GM19035 (cell line): ENCODE results near the gene TFEC.
"Not testable (repeated sequence)": the region's sequence is repeated elsewhere in the genome, so short reads cannot be mapped to it uniquely, and the experiment has no call there.

Experiments used
- ATAC-seq: cut with Tn5 transposase; IDR thresholded peaks from one replicate; pipeline ENCODE4 v1.9.1; 2021; ENCODE audit not compliant: unreplicated experiment

Gene TFEC, protein sequence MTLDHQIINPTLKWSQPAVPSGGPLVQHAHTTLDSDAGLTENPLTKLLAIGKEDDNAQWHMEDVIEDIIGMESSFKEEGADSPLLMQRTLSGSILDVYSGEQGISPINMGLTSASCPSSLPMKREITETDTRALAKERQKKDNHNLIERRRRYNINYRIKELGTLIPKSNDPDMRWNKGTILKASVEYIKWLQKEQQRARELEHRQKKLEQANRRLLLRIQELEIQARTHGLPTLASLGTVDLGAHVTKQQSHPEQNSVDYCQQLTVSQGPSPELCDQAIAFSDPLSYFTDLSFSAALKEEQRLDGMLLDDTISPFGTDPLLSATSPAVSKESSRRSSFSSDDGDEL

GRCh38 chr7:116030651-116031276 is at the start of gene TFEC:
TSS of gene TFEC (minus strand) at chr7:116030763. CDS start at chr7:115984441, 46,322 bp downstream.
- no peak for ATAC-seq

DNA sequence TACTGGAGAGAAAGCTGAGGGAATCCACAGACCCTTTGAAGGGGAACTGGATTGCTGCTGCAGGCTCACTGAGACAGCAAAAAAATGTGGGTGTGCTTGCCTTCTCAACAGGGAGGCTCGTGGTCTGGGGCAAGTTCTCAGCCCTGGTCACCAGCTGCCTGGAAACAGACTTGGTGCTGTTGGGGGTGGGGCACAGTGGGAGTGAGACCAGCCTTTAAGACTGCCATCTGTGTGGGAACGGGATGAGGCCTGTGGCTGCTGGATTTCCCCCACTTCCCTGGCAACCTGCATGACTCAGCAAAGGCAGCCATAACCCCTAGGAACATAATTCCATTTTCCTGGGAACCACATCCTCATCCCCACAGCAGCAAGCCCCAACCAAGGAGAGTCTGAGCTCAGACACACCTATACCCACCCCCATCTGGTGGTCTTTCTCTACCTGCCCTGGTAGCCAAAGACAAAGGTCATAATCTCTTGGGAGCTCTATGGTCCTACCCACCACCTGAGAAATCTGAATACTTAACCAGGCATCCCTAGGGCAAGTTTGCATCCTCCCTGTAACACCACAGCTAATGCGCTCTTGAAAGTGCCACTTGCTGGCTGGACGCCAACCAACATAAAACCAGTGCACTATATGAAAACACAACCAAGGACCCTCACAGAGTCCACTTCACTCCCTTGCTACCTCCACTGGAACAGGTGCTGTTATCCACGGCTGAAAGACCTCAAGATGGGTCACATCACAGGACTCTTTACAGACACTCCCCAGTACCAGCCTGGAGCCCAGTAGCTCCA is 45.0 kb upstream of the TFEC start:
- no peak for ATAC-seq

DNA sequence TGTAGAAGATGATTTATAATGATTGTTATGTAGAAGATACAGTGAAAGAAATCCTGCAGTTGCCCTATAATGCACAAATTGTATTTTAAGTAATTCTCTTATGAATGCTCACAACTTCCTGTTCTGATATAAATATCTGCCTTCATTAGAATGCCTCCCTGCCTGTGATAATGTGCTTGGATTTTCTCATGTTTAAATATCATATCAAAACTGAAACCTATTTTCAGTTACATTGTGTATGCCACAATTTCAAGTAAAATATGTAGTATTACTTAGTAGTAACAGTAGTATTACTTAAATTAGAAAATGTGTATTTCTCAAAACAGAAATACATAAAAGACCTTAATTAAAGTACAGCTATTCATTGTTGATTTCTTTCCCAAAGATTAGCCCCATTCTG is 41.1 kb upstream of the TFEC start:
- peak; percentile 60 for ATAC-seq

DNA sequence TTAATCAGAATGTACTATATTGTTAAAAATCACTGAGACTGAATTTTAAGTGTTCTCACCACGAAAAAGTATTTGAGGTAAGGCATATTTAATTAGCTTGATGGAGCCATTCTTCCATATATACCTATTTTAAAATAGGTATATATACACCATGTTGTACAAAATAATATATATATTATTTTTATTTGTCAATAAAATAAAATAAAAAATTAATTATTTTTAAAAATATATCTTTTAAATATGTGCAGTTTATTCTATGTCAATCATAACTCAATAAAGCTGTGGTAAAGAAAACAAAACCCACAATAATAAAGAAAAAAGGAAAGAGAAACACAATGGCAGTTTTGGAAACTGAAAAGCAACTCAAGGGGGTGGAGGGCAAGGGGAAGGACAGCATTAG is 33.6 kb upstream of the TFEC start:
- no peak for ATAC-seq

GRCh38 chr7:116062666-116063065 is 32.1 kb upstream of the TFEC start:
- ATAC-seq = no peak

GRCh38 chr7:116052006-116052405 is 21.4 kb upstream of the TFEC start:
- ATAC-seq = no peak

DNA sequence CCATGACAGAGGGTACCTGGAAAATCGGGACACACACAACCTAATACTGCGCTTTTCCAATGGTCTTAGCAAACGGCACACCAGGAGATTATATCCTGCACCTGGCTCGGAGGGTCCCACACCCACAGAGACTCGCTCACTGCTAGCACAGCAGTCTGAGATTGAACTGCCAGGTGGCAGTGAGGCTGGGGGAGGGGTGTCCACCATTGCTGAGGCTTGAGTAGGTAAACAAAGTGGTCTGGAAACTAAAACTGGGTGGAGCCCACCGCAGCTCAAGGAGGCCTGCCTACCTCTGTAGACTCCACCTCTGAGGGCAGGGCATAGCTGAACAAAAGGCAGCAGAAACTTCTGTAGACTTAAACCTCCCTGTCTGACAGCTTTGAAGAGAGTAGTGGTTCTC is 16.7 kb upstream of the TFEC start:
- not testable (repeated sequence) for ATAC-seq

GRCh38 chr7:116045532-116045931 is 15.0 kb upstream of the TFEC start:
- no peak for ATAC-seq

DNA sequence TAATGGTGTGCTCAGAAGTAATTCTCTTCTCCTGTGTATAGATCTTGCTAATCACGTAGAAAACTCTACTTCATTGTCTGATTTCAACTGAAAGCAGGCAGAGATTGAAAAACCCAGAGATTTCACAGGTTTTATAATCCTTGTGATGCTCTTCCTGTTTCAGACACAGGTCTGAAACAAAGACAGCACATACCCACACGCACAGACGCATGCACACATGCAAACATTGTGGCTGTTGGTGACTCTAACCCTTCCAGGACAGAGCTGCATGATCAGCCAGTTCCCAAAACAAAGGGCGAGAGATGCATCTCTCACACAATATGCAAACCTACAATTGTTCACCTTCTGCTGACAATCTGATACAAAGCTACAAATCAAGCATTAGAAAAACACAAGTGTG is 11.1 kb upstream of the TFEC start:
- ATAC-seq = peak; percentile 96

DNA sequence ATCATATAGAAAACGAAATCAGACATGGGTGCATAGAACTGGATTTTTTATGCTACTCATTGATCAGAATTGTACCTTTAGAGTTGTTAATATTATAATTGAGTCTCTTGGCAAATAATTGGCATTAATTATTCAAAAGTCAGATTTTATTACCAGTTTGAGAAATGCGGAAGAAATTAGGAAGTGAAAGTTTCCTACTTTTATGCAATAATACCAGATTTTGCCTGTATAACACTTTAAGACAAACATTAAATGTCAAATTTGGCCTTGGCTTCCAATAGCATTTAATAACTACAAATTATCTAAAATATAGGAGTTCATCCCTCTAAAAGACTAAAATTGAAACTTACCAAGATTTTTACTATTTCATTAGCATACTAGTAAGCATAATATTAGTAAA is 6.8 kb upstream of the TFEC start:
- ATAC-seq = no peak

DNA sequence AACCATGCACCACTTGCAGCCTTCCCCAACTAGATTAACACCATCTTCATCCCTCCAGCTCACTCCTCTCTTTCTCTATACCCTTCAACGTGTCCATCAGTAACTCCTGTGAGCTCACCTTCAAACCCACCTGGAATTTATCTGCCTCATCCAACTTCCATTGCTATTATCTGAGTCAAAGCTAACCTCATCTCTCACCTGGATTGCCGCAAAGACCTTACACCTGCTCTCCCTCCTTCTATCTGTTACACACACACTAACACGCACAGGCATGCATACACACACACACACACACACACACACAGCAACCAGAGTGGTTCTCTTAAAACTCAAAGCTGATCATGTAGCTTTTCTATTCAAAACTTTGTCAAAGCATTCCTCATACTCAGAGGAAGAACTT is 3.8 kb upstream of the TFEC start:
- no peak for ATAC-seq

DNA sequence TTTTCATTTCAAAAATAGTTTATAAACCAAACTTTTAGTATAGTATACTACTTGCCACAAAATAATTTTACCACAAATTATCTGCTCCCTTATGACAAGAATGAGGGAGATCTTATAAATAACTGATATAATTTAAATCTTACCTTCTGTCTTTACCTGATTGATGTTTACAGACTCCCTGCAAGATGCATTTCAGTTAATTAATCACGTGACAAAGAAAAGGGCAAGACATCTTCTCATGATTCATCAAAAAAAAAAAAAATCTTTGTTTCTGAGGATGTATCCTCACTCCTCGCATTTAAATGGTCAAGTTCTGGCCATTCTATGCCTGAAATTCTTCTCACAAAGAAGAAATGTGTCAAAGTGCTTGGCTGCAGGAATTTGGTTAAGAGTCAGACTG is 2.3 kb upstream of the TFEC start:
- ATAC-seq = no peak

DNA sequence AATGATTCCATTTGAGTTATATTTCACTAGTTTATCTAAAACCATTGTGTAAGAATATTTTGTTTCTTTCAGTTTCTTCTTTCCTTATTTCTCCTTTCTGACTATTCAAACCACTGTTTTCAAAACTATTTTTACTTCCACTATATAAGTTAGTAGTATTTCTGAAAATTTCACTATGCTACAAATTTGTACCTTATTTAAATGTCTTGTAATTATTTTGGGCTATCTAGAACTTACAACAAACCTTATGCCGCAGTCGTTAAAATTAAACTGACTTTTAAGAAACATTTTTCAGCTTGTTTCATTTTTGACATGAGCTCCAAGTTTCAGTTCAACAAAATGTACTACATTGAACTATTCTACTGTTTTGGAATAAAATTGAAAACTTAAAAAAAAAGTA is 1.8 kb downstream of the TFEC start:
- peak; percentile 57 for ATAC-seq

DNA sequence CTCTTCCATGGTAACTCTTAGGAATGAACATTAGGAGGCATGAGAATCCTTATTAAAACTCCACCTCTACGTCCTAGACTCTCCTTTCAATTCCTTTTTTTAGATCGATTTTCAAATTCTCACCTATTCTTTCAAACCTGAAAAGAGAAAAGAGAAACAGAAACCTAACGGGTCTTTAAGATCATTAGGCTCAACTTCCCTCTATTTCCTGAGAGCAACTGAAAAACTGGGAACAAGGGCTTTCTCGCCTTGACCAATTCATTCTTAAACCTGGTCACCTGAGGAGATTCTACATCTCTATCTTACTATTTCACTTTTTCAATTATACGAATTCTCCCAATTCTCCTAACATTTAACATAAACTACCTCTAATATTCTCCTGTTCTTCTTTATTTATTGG is 2.8 kb downstream of the TFEC start:
- no peak for ATAC-seq

- ATAC-seq = no peak
Measured at GRCh38 chr7:116024826-116025809, 5.4 kb downstream of the TFEC start.

DNA sequence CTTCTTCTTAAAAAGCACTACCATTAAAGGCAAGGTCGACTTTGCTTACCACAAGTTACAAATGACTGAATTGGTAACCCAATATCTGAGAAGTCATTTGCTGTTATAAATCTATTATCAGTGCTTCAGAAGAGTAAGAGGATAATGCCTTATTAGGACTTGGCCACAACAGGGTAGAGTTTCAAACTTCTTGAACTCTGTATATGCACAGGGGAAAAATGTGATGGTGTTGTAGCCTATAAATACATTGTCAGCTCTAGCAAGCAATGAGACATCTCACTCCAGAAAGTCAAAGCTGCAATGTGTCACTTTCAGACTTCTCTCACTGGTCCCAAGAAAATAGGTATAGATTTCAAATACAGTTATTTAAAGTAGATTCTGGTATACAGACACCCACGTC is 9.3 kb downstream of the TFEC start:
- peak; percentile 43 for ATAC-seq

- no peak for ATAC-seq
Measured at GRCh38 chr7:116018731-116019130, 11.8 kb downstream of the TFEC start.

GRCh38 chr7:116013675-116014074 is 16.9 kb downstream of the TFEC start:
- ATAC-seq = no peak

- no peak for ATAC-seq
Measured at GRCh38 chr7:116011584-116011983, 19.0 kb downstream of the TFEC start.

DNA sequence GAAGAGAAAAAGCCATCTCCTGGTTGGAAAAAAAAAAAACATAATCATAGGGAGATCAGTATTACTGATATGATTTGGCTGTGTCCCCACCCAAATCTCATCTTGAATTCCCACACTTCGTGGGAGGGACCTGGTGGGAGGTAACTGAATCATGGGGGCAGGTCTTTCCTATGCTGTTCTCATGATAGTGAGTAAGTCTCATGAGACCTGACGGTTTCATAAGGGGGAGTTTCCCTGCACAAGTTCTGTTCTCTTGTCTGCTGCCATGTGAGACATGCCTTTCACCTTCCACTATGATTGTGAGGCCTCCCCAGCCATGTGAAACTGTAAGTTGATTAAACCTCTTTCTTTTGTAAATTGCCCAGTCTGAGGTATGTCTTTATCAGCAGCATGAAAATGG is 25.8 kb downstream of the TFEC start:
- ATAC-seq = not testable (repeated sequence)

DNA sequence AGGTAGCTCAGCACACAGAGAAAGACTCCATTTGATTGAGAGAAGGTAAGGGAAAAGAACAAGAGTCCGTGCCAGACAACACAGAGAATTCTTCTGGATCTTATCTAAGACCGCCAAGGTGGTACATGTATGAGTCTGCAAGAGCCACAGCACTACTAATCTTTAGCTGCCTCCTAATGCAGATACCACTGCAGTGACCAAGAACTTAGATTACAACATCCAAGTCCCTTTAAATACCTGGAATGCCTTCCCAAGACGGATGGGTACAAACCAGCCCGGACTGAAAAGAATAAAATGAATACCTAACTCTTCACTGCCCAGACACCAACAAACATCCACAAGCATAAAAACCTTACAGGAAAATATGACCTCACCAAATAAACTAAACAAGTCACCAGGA is 33.3 kb downstream of the TFEC start:
- no peak for ATAC-seq
